Peyer's patch (tissue), 4 donors: Measurements from ENCODE around the gene VPREB3. TPM values are rescaled to one million over a fixed set of nuclear protein-coding genes. Genes with fewer than 3 reads are reported as not detected.

ENCODE experiments used
- DNase-seq, 3 donors: peaks; one replicate each; pipeline ENCODE4 v3.0.0-alpha.2; 2017 to 2019
- H3K27ac ChIP-seq, 4 donors: fragments of 200-600 bp; sonication (generic); one replicate each; pipeline ENCODE4 v1.5.1; 2016 to 2019
- H3K27me3 ChIP-seq, 2 donors: fragments of 200-600 bp; sonication (generic); one replicate each; pipeline ENCODE4 v1.5.1; 2019
- H3K36me3 ChIP-seq, 3 donors: fragments of 200-600 bp; sonication (generic); one replicate each; pipeline ENCODE4 v1.5.1; 2016 to 2019
- H3K4me1 ChIP-seq, 4 donors: fragments of 200-600 bp; sonication (generic); one replicate each; pipeline ENCODE4 v1.5.1; 2016 to 2019
- H3K4me3 ChIP-seq, 4 donors: fragments of 200-600 bp; sonication (generic); 1 replicate in 3 of 4; 2 replicates in 1 of 4; pipeline ENCODE4 v1.5.1; 2016 to 2019; ENCODE audit warnings: mild to moderate bottlenecking in 1 of 4
- H3K9me3 ChIP-seq, 4 donors: fragments of 200-600 bp; sonication (generic); one replicate each; pipeline ENCODE4 v1.5.1; 2016 to 2019; ENCODE audit warnings: mild to moderate bottlenecking in 1 of 4
- CTCF ChIP-seq, 6 experiments: fragments of 450-650 bp in 4 of 6; fragments of 200-600 bp in 2 of 6; sonication (generic) in 1 of 6; IDR thresholded peaks; one replicate each; pipeline ENCODE4 v1.5.1; 2017 to 2019; ENCODE audit warnings: antibody characterized with exemption in 6 of 6, mild to moderate bottlenecking in 3 of 6, moderate library complexity in 1 of 6
- POLR2A ChIP-seq, 2 donors: fragments of 450-650 bp; IDR thresholded peaks; one replicate each; pipeline ENCODE4 v1.5.1; 2017; ENCODE audit warnings: antibody characterized with exemption in 2 of 2, mild to moderate bottlenecking in 2 of 2, moderate library complexity in 2 of 2
- total RNA-seq, 4 donors: library from RNA; depleted of rRNA; stranded (reverse); fragments of >200 nt; gene quantifications; one replicate each; pipeline ENCODE4 v1.1.0, GENCODE V29; 2016

The VPREB3 gene
- total RNA-seq, 4 donors from 2014 or later = 29.7 TPM; not detected in 3

GRCh38 chr22:23750367-23750713 lies 3.9 kb downstream of the VPREB3 start:
- H3K27me3 ChIP-seq = no peaks in the 10 kb centered on the region
- H3K4me1 ChIP-seq = peaks cover 0 to 14% (median 2%) of the 10 kb centered on the region in 4 donors
- H3K4me3 ChIP-seq = peak overlapping the region; percentile 54 to 79 (median 68)
- peak overlapping the region; percentile 84 to 90 (median 89) for H3K27ac ChIP-seq
- TF ChIP-seq CTCF (IDR thresholded peaks at IDR 0.05) (no peak), POLR2A (IDR thresholded peaks at IDR 0.05) (no peak)
- DNase-seq = no peak
- no peaks in the 10 kb centered on the region for H3K9me3 ChIP-seq
- H3K36me3 ChIP-seq = no peaks in the 10 kb centered on the region

DNA sequence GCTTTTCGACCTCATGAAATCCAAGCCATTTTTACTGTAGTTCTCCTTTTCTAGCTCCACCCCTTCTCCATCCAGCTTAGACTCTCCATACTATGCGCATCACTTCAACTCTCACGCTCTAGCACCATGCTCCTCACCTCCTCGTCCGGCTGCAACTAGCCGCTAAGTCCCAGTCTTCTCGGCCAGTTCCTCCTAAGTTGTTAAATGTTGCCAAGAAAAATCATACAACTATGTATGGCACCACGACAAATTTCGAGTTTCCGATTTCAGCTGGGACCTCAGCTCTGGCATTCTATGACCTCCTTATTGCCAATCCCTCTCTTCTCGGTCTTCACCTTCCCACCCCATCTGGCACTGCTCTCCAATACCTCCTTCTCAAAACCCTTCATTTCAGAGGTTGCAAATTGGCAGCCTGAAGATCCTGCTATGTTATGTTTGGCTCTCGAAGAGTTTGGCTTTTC lies 4.4 kb downstream of the VPREB3 start:
- no peak for TF ChIP-seq POLR2A (IDR thresholded peaks at IDR 0.05)
- TF ChIP-seq CTCF (IDR thresholded peaks at IDR 0.05) = no peak
- H3K27ac ChIP-seq = no peak overlapping the region
- H3K4me3 ChIP-seq = peak overlapping the region in 2 of 4 donors; percentile 68
- no peaks in the 10 kb centered on the region for H3K9me3 ChIP-seq
- H3K4me1 ChIP-seq = peaks cover 0 to 14% (median 2%) of the 10 kb centered on the region in 4 donors
- DNase-seq = no peak
- no peaks in the 10 kb centered on the region for H3K27me3 ChIP-seq
- peaks cover 0 to 3% (median 0%) of the 10 kb centered on the region in 3 donors for H3K36me3 ChIP-seq

- Histone ChIP-seq H3K9me3 (no peaks in the 10 kb centered on the region), H3K27me3 (no peaks in the 10 kb centered on the region), H3K36me3 (peaks cover 0 to 33% (median 0%) of the 10 kb centered on the region in 3 donors), H3K4me1 (peaks cover 0 to 9% (median 2%) of the 10 kb centered on the region in 4 donors), H3K27ac (no peak overlapping the region), H3K4me3 (no peak overlapping the region)
- no peak for TF ChIP-seq CTCF (IDR thresholded peaks at IDR 0.05)
- no peak for TF ChIP-seq POLR2A (IDR thresholded peaks at IDR 0.05)
- no peak for DNase-seq
Measured at GRCh38 chr22:23745791-23746190, 8.4 kb downstream of the VPREB3 start.

- H3K9me3 ChIP-seq = no peaks in the 10 kb centered on the region
- H3K4me3 ChIP-seq = no peak overlapping the region
- DNase-seq = no peak
- H3K27me3 ChIP-seq = no peaks in the 10 kb centered on the region
- H3K27ac ChIP-seq = no peak overlapping the region
- H3K36me3 ChIP-seq = peaks cover 0 to 33% (median 0%) of the 10 kb centered on the region in 3 donors
- TF ChIP-seq POLR2A (IDR thresholded peaks at IDR 0.05) (no peak), CTCF (IDR thresholded peaks at IDR 0.05) (no peak)
- no peaks in the 10 kb centered on the region for H3K4me1 ChIP-seq
Measured at GRCh38 chr22:23744485-23744884, 9.7 kb downstream of the VPREB3 start.

GRCh38 chr22:23744001-23744400 lies 10.2 kb downstream of the VPREB3 start:
- H3K36me3 ChIP-seq = peaks cover 0 to 33% (median 0%) of the 10 kb centered on the region in 3 donors
- H3K27ac ChIP-seq = no peak overlapping the region
- TF ChIP-seq CTCF (IDR thresholded peaks at IDR 0.05) = no peak
- TF ChIP-seq POLR2A (IDR thresholded peaks at IDR 0.05) = no peak
- no peak overlapping the region for H3K4me3 ChIP-seq
- H3K9me3 ChIP-seq = no peaks in the 10 kb centered on the region
- no peak for DNase-seq
- H3K27me3 ChIP-seq = no peaks in the 10 kb centered on the region
- no peaks in the 10 kb centered on the region for H3K4me1 ChIP-seq

- no peak for DNase-seq
- Histone ChIP-seq H3K27ac (no peak overlapping the region), H3K4me1 (no peaks in the 10 kb centered on the region), H3K36me3 (peaks cover 0 to 33% (median 0%) of the 10 kb centered on the region in 3 donors), H3K4me3 (no peak overlapping the region), H3K9me3 (no peaks in the 10 kb centered on the region), H3K27me3 (no peaks in the 10 kb centered on the region)
- TF ChIP-seq POLR2A (IDR thresholded peaks at IDR 0.05) (no peak), CTCF (IDR thresholded peaks at IDR 0.05) (no peak)
Measured at GRCh38 chr22:23743303-23743705, 10.9 kb downstream of the VPREB3 start.
